NCI-H526 treated with DMSO at 0.1 percent for 48 hours (cell line): ENCODE measurements around the gene C1orf116.

Experiments
- DNase-seq: peaks from one replicate; lab custom pipeline; 2025; lab: John Stamatoyannopoulos, UW

Gene C1orf116

DNA sequence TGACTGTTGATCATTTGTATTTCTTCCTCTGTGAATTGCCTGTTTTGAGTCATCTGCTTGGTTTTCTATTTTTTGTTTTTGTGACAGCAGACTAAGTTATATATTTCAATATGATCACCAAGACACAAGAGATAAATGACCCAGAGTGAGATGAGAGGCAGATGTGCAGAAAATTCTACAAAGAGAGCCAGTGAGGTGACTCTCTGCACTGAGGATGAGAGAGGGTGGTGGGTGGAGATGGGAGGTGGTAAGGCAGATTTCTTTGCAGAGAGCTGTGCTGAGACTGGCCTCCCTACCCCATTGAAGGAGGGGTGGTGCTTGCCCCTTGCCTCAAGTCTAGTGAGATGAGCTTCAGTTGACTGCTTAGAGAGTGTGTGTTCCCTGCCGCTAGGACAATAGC lies 44.7 kb downstream of the C1orf116 start:
- no peak for DNase-seq

DNA sequence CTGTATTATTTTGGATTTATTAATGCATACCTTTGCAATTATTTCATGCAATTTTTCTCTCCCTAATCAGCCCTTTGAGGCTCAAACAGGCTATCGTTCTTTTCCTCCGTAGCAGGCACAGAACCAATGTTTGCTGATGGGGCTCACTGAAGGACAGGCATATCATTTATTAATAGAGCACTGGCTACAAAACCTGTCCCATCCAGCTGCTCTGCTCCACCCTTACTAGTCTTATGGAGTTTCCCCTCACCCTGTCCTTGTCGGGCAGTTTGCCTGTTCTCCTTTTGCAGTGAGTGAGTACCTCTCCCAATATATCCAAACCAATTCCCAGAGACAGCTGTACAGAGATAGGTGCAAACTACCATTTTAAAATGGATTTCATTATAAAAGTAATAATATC lies 45.7 kb downstream of the C1orf116 start:
- DNase-seq = no peak

GRCh38 chr1:206986402-206986801 lies 46.2 kb downstream of the C1orf116 start:
- DNase-seq = no peak

DNA sequence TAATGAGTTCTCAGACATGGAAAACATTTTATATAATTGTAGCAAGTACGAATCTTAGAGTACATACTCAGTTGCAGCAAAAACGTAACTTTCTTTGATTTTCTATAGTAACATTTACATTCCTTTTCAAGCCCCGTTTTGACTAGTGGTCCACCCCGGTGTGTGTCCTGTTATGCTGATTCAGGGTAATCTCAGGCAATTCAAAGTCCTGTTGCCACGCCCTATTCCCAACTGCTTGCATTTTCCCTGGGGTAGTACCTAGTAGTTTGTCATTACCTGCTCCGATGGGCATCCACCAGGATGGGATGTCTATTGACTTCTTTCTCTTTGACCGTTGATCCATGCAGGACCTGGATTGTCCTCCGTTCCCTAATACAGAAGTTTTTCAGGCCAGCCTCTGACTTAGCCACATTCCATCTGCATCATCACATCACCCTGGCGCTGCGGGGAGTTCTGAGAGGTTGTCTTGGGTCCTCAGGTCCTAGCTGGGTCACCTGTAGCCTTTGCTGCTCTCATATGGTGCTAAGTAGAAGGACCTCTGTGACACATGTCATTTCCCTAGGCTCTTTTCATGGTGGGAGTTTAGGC lies 47.3 kb downstream of the C1orf116 start:
- no peak for DNase-seq

GRCh38 chr1:206982216-206982615 lies 50.3 kb downstream of the C1orf116 start:
- no peak for DNase-seq

DNA sequence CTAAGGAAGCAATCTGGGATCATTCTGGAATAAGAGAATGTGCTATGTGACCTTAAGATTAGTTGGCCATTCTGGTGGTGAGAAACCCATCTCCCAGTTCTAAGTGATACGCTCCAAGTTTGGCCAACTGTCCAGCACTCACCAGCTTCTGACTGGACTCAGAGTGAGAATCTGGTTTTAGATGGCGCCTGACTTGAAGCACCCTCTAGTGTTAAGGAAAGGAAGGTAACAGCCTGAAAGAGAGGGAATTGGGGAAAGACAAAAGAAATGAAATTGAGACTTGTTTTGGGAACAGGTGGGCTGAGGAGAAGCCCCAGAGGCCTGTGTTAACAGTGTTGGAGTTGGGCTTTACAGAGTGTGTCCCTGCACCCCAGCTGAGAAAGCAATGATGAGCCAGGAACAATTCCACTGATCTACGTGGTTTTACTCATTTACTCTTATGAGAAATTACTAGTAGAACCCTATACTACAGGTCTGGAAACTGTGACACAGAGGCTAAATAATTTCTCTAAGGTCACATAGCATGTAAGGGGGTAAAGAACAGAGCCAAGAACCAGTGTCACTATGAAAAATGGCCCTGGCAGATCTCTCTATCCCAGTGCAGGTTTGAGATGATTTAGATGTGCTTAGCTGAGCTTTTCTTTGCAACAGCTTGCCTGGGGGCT lies 53.0 kb downstream of the C1orf116 start:
- DNase-seq = no peak

- DNase-seq = no peak
Measured at GRCh38 chr1:206978259-206978658, 54.3 kb downstream of the C1orf116 start.

DNA sequence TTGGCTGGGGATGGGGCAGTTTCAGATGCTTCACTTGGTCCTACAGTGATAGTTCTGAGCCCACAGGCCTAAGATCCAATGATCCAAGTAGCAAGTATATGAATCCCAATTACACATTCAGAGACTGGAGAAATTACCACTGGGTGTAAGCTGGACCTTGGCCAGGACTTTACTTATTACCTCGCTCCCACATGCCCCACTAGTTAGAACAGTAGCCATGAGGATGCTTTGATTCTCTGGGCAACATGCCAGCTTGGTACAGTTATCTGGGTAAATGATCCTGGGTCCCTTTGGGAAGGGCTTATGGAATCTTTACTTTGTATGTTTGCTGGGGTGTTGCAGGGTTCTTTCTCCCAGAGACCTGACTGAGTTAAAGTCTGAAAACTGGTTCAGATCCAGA lies 57.2 kb downstream of the C1orf116 start:
- DNase-seq = no peak

DNA sequence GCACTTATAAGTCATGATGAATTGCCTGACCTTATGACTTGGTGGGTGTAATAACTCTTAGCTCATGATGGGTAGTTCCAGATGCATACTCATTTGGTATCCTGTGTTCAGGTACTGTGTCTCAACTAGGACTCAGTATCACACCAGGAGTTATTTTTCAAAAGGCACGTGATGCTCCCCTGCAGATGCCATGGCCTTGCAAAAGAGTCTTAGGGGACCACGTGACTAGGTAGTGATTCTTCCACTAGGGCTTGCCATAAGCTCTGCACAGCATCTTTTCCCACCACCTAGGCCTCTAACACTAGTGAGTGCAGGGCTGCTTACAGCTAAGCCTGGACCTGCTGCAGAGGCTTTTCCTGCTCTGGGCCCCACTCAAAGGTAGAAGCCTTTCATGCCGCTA lies 58.4 kb downstream of the C1orf116 start:
- DNase-seq = no peak

GRCh38 chr1:206972728-206973127 lies 59.8 kb downstream of the C1orf116 start:
- DNase-seq = no peak

DNA sequence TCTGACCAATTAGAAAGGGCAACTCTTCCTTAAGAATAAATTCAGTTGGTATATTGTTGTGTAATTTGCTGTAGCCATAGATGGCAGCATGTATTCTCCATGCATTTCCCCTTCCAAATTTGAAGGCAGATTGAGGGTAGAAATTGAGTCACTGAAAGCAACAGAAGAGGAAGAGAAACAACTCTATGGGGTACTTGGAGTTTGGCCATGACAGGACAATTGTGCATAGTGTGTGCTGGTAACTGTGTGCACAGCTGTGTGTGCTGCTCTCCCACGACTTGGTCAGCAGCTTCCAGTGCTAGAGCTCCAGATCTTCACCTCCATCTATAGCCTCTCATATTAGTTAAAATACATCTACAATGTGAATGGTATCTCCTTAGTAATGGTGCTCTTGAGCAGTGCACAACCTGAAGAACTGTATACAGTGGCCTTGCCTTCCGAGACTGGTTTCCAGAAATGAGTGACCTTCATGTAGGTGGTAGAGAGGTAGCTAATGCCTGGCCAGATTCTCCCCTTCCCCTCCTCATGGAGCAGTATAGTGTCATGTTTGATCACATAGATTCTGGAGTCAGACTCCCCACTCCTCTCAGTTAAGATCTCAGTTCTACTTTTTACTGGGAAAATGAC lies 61.4 kb downstream of the C1orf116 start:
- no peak for DNase-seq

GRCh38 chr1:206970446-206970845 lies 62.1 kb downstream of the C1orf116 start, which contains the start of gene FCAMR:
FCAMR (minus strand) TSS chr1:206970460; CDS start chr1:206970125, 335 bp downstream.
- DNase-seq = no peak

DNA sequence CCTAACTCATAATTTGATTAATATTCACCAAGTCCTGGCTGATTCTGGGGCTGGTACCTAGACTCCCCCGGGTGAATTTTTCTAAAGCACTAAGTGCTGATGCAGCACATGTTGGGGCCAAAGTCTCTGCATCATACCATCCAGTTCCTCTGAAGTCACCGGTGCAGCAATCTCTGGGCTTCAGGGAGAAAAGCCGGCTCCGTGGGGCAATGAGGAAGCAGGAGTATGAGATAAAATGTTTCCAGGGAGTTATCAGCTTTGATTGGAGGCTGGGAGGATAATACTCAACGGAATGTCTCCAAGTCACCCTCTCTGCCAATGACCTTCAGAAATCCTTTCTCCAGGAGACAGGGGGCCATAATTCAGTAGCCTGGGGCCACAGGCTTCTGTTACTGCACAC lies 63.5 kb downstream of the C1orf116 start:
- no peak for DNase-seq
